Esophagus squamous epithelium (tissue), 5 donors: ENCODE measurements around the gene ALG2. TPM values are rescaled to one million over a fixed set of nuclear protein-coding genes. Genes with fewer than 3 reads are reported as not detected.
A peak's percentile ranks its signal among the peaks of the same experiment; 100 is the strongest.

Experiments used
- DNase-seq: peaks from one replicate; lab custom pipeline; 2025; lab: John Stamatoyannopoulos, UW
- H3K27ac ChIP-seq, 4 donors: fragments of 200-600 bp; sonication (generic); one replicate each; pipeline ENCODE4 v1.5.1; 2016 to 2019; ENCODE audit warnings: mild to moderate bottlenecking in 1 of 4
- H3K27me3 ChIP-seq, 4 donors: fragments of 200-600 bp; sonication (generic); 1 replicate in 3 of 4; 2 replicates in 1 of 4; pipeline versions ENCODE4 v1.5.1 to v1.6.0; 2017 to 2021; ENCODE audit warnings: antibody characterized with exemption in 1 of 4
- H3K36me3 ChIP-seq, 3 donors: fragments of 200-600 bp; sonication (generic); one replicate each; pipeline ENCODE4 v1.5.1; 2016 to 2019
- H3K4me1 ChIP-seq, 3 donors: fragments of 200-600 bp; sonication (generic); one replicate each; pipeline ENCODE4 v1.5.1; 2017 to 2019
- H3K4me3 ChIP-seq, 4 donors: fragments of 200-600 bp; sonication (generic); 1 replicate in 3 of 4; 2 replicates in 1 of 4; pipeline ENCODE4 v1.5.1; 2016 to 2019; ENCODE audit warnings: mild to moderate bottlenecking in 2 of 4, moderate library complexity in 1 of 4
- H3K9me3 ChIP-seq, 3 donors: fragments of 200-600 bp; sonication (generic); one replicate each; pipeline ENCODE4 v1.5.1; 2016 to 2019
- CTCF ChIP-seq, 6 experiments: fragments of 450-650 bp in 4 of 6; fragments of 200-600 bp in 2 of 6; sonication (generic) in 2 of 6; IDR thresholded peaks; one replicate each; pipeline ENCODE4 v1.5.1; 2016 to 2019; ENCODE audit warnings: antibody characterized with exemption in 6 of 6, mild to moderate bottlenecking in 4 of 6, moderate library complexity in 4 of 6
- POLR2A ChIP-seq, 4 donors: fragments of 450-650 bp; IDR thresholded peaks; one replicate each; pipeline ENCODE4 v1.6.1; 2017; ENCODE audit warnings: antibody characterized with exemption in 4 of 4, mild to moderate bottlenecking in 4 of 4, moderate library complexity in 3 of 4
- WGBS, 2 donors: methylation state at CpG; one replicate each; pipeline ENCODE4 v1.1.5; 2018; 5-methylcytosine and 5-hydroxymethylcytosine counted together
- intact Hi-C: fragments of 100-400 bp; cut with DNase I; formaldehyde crosslinking; loops from one replicate; pipeline ENCODE4 v1.15.0; 2022
- total RNA-seq, 4 donors: library from RNA; depleted of rRNA; stranded (reverse); fragments of >200 nt; gene quantifications; one replicate each; pipeline ENCODE4 v1.1.0, GENCODE V29; 2016
- donor health status: DM: yes; HTN: yes; CAD: no.

The ALG2 gene
- total RNA-seq, 4 donors from 2014 or later = 19.2 to 28.4 (median 25.1) TPM

GRCh38 chr9:99257723-99258389 lies 36.1 kb upstream of the ALG2 start:
- TF ChIP-seq CTCF (IDR thresholded peaks at IDR 0.05) (no peak), POLR2A (IDR thresholded peaks at IDR 0.05) (no peak)
- Histone ChIP-seq H3K9me3 (no peaks in the 10 kb centered on the region), H3K4me1 (peaks cover 10 to 16% (median 11%) of the 10 kb centered on the region in 3 donors), H3K4me3 (no peak overlapping the region), H3K27ac (no peak overlapping the region), H3K36me3 (no peaks in the 10 kb centered on the region), H3K27me3 (no peaks in the 10 kb centered on the region)
- DNase-seq = no peak
- 94 to 97% methylated on average over 2 to 3 of the region's 8 CpGs for WGBS, 2 donors
- intact Hi-C loops = no loop called here

- no peak for TF ChIP-seq CTCF (IDR thresholded peaks at IDR 0.05)
- TF ChIP-seq POLR2A (IDR thresholded peaks at IDR 0.05) = no peak
- H3K9me3 ChIP-seq = no peaks in the 10 kb centered on the region
- 78 to 83% methylated on average over 1 of the region's 1 CpG for WGBS, 2 donors
- intact Hi-C loops = no loop called here
- H3K4me1 ChIP-seq = peaks cover 10 to 16% (median 11%) of the 10 kb centered on the region in 3 donors
- no peak for DNase-seq
- no peak overlapping the region for H3K4me3 ChIP-seq
- H3K27ac ChIP-seq = no peak overlapping the region
- no peaks in the 10 kb centered on the region for H3K36me3 ChIP-seq
- H3K27me3 ChIP-seq = no peaks in the 10 kb centered on the region
Observed at GRCh38 chr9:99255651-99256050, 33.9 kb upstream of the ALG2 start.

- no peaks in the 10 kb centered on the region for H3K36me3 ChIP-seq
- no peaks in the 10 kb centered on the region for H3K9me3 ChIP-seq
- intact Hi-C loops = no loop called here
- peaks cover 0 to 3% (median 0%) of the 10 kb centered on the region in 3 donors for H3K4me1 ChIP-seq
- DNase-seq = no peak
- H3K4me3 ChIP-seq = peak overlapping the region in 1 of 4 donors; percentile 0
- no peaks in the 10 kb centered on the region for H3K27me3 ChIP-seq
- 20 to 22% methylated on average over 10 to 12 of the region's 15 CpGs for WGBS, 2 donors
- H3K27ac ChIP-seq = no peak overlapping the region
- TF ChIP-seq CTCF (IDR thresholded peaks at IDR 0.05) = no peak
- no peak for TF ChIP-seq POLR2A (IDR thresholded peaks at IDR 0.05)
Observed at GRCh38 chr9:99253772-99254431, 32.2 kb upstream of the ALG2 start.

GRCh38 chr9:99253134-99253533 lies 31.4 kb upstream of the ALG2 start:
- Histone ChIP-seq H3K9me3 (no peaks in the 10 kb centered on the region), H3K27ac (no peak overlapping the region), H3K4me3 (no peak overlapping the region), H3K27me3 (no peaks in the 10 kb centered on the region), H3K36me3 (no peaks in the 10 kb centered on the region), H3K4me1 (no peaks in the 10 kb centered on the region)
- intact Hi-C loops = no loop called here
- WGBS, 2 donors = 81 to 86% methylated on average over 2 of the region's 2 CpGs
- TF ChIP-seq POLR2A (IDR thresholded peaks at IDR 0.05) (no peak), CTCF (IDR thresholded peaks at IDR 0.05) (no peak)
- DNase-seq = no peak

GRCh38 chr9:99251157-99251556 lies 29.4 kb upstream of the ALG2 start:
- Histone ChIP-seq H3K9me3 (no peaks in the 10 kb centered on the region), H3K27me3 (no peaks in the 10 kb centered on the region), H3K27ac (no peak overlapping the region), H3K4me3 (no peak overlapping the region), H3K36me3 (no peaks in the 10 kb centered on the region), H3K4me1 (no peaks in the 10 kb centered on the region)
- DNase-seq = no peak
- no peak for TF ChIP-seq POLR2A (IDR thresholded peaks at IDR 0.05)
- TF ChIP-seq CTCF (IDR thresholded peaks at IDR 0.05) = no peak
- 82 to 89% methylated on average over 4 of the region's 4 CpGs for WGBS, 2 donors
- intact Hi-C loops = no loop called here
